Rectal smooth muscle tissue (tissue), 1 donor: Measurements from ENCODE around the gene NYAP2.

Experiments used
- H3K27ac ChIP-seq: one replicate; pipeline ENCODE4 v1.7.0; 2013; ENCODE audit warnings: low read depth, low read length, inconsistent platforms
- H3K27me3 ChIP-seq: one replicate; pipeline ENCODE4 v1.7.0; 2013; ENCODE audit warnings: low read length; ENCODE audit not compliant: control insufficient read depth, insufficient read depth
- H3K36me3 ChIP-seq: one replicate; pipeline ENCODE4 v1.7.0; 2013; ENCODE audit warnings: low read length; ENCODE audit not compliant: control insufficient read depth, insufficient read depth
- H3K4me1 ChIP-seq: one replicate; pipeline ENCODE4 v1.7.0; 2013; ENCODE audit warnings: low read length; ENCODE audit not compliant: control insufficient read depth, insufficient read depth
- H3K4me3 ChIP-seq: one replicate; pipeline ENCODE4 v1.7.0; 2013; ENCODE audit warnings: low read length
- H3K9ac ChIP-seq: one replicate; pipeline ENCODE4 v1.7.0; 2013; ENCODE audit warnings: low read length

The NYAP2 gene

GRCh38 chr2:225399504-225399903 lies at the start of gene NYAP2:
TSS of gene NYAP2 (plus strand) at chr2:225399710. CDS start at chr2:225408881, 9,171 bp downstream.
- H3K4me1 ChIP-seq: no peaks in the 10 kb centered on the region
- H3K36me3 ChIP-seq: no peaks in the 10 kb centered on the region
- no peak within 1 kb of the TSS for H3K4me3 ChIP-seq
- no peak within 1 kb of the TSS for H3K9ac ChIP-seq
- H3K27me3 ChIP-seq: no peaks in the 10 kb centered on the region
- H3K27ac ChIP-seq: no peak within 1 kb of the TSS

- Histone ChIP-seq H3K27ac (no peak overlapping the region), H3K4me1 (no peaks in the 10 kb centered on the region), H3K9ac (no peak overlapping the region), H3K36me3 (no peaks in the 10 kb centered on the region), H3K4me3 (no peak overlapping the region), H3K27me3 (no peaks in the 10 kb centered on the region)
Measured at GRCh38 chr2:225353579-225354085, 45.9 kb upstream of the NYAP2 start.

GRCh38 chr2:225354281-225354774 lies 45.2 kb upstream of the NYAP2 start:
- Histone ChIP-seq H3K27ac (no peak overlapping the region), H3K9ac (no peak overlapping the region), H3K4me1 (no peaks in the 10 kb centered on the region), H3K4me3 (no peak overlapping the region), H3K27me3 (no peaks in the 10 kb centered on the region), H3K36me3 (no peaks in the 10 kb centered on the region)

GRCh38 chr2:225355788-225356187 lies 43.7 kb upstream of the NYAP2 start:
- H3K9ac ChIP-seq: no peak overlapping the region

GRCh38 chr2:225366731-225367130 lies 32.8 kb upstream of the NYAP2 start:
- H3K4me3 ChIP-seq: no peak overlapping the region
- no peaks in the 10 kb centered on the region for H3K36me3 ChIP-seq
- no peak overlapping the region for H3K27ac ChIP-seq
- H3K4me1 ChIP-seq: no peaks in the 10 kb centered on the region
- H3K27me3 ChIP-seq: no peaks in the 10 kb centered on the region
- H3K9ac ChIP-seq: no peak overlapping the region

More at GRCh38 chr2:225355788-225356187, 43.7 kb upstream of the NYAP2 start:
- Histone ChIP-seq H3K27ac (no peak overlapping the region), H3K4me1 (no peaks in the 10 kb centered on the region), H3K27me3 (no peaks in the 10 kb centered on the region), H3K36me3 (no peaks in the 10 kb centered on the region), H3K4me3 (no peak overlapping the region)

- Histone ChIP-seq H3K27ac (no peak overlapping the region), H3K4me1 (no peaks in the 10 kb centered on the region), H3K36me3 (no peaks in the 10 kb centered on the region), H3K9ac (no peak overlapping the region), H3K27me3 (no peaks in the 10 kb centered on the region), H3K4me3 (no peak overlapping the region)
Measured at GRCh38 chr2:225367482-225367881, 32.0 kb upstream of the NYAP2 start.

GRCh38 chr2:225378984-225379383 lies 20.5 kb upstream of the NYAP2 start:
- H3K36me3 ChIP-seq: no peaks in the 10 kb centered on the region
- H3K4me3 ChIP-seq: no peak overlapping the region
- H3K27me3 ChIP-seq: no peaks in the 10 kb centered on the region
- H3K9ac ChIP-seq: no peak overlapping the region
- no peak overlapping the region for H3K27ac ChIP-seq
- H3K4me1 ChIP-seq: no peaks in the 10 kb centered on the region

- Histone ChIP-seq H3K9ac (no peak overlapping the region), H3K27ac (no peak overlapping the region), H3K4me1 (no peaks in the 10 kb centered on the region), H3K4me3 (no peak overlapping the region), H3K27me3 (no peaks in the 10 kb centered on the region), H3K36me3 (no peaks in the 10 kb centered on the region)
Measured at GRCh38 chr2:225379856-225380255, 19.7 kb upstream of the NYAP2 start.

- Histone ChIP-seq H3K27ac (no peak overlapping the region), H3K27me3 (no peaks in the 10 kb centered on the region), H3K9ac (no peak overlapping the region), H3K4me1 (no peaks in the 10 kb centered on the region), H3K4me3 (no peak overlapping the region), H3K36me3 (no peaks in the 10 kb centered on the region)
Measured at GRCh38 chr2:225381609-225382008, 17.9 kb upstream of the NYAP2 start.

GRCh38 chr2:225398372-225398771 lies 1.1 kb upstream of the NYAP2 start:
- no peaks in the 10 kb centered on the region for H3K4me1 ChIP-seq
- H3K4me3 ChIP-seq: no peak overlapping the region
- H3K27me3 ChIP-seq: no peaks in the 10 kb centered on the region
- H3K36me3 ChIP-seq: no peaks in the 10 kb centered on the region
- no peak overlapping the region for H3K9ac ChIP-seq
- H3K27ac ChIP-seq: no peak overlapping the region

- Histone ChIP-seq H3K27ac (no peak overlapping the region), H3K4me1 (no peaks in the 10 kb centered on the region), H3K9ac (no peak overlapping the region), H3K36me3 (no peaks in the 10 kb centered on the region), H3K27me3 (no peaks in the 10 kb centered on the region), H3K4me3 (no peak overlapping the region)
Measured at GRCh38 chr2:225400060-225400511, 576 bp downstream of the NYAP2 start.

- no peak overlapping the region for H3K27ac ChIP-seq
Measured at GRCh38 chr2:225400546-225401400, 1.3 kb downstream of the NYAP2 start.

More at GRCh38 chr2:225400546-225401400, 1.3 kb downstream of the NYAP2 start:
- Histone ChIP-seq H3K36me3 (no peaks in the 10 kb centered on the region), H3K9ac (no peak overlapping the region), H3K27me3 (no peaks in the 10 kb centered on the region), H3K4me1 (no peaks in the 10 kb centered on the region), H3K4me3 (no peak overlapping the region)
